ENCODE data around the gene SPO11.
"Not testable (repeated sequence)": the region's sequence is repeated elsewhere in the genome, so short reads cannot be mapped to it uniquely, and the experiment has no call there.

SPO11 gene

GRCh38 chr20:57342829-57343228 lies 13.2 kb downstream of the SPO11 start:
- no peak for DNase-seq

GRCh38 chr20:57346477-57346876 lies 16.9 kb downstream of the SPO11 start:
- DNase-seq, result peak; percentile 62

DNA sequence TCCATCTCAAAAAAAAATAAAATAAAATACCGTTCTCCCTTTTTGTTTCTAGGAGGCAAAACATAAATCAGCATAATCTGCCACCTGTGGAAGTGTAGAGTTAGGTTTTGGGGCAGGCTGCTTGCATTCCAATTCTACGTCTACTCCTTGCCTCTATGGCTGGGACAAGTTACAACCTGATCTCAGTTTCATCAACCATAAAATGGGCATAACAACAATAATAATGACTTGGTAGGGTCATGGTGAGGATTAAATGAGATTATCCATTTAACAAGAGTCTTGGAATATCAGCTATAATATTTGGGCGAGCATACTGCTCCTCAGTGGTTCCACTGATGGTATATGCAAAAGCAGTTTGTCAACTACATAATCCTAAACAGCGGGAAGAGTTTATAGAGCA lies 17.8 kb downstream of the SPO11 start:
- no peak for DNase-seq

DNA sequence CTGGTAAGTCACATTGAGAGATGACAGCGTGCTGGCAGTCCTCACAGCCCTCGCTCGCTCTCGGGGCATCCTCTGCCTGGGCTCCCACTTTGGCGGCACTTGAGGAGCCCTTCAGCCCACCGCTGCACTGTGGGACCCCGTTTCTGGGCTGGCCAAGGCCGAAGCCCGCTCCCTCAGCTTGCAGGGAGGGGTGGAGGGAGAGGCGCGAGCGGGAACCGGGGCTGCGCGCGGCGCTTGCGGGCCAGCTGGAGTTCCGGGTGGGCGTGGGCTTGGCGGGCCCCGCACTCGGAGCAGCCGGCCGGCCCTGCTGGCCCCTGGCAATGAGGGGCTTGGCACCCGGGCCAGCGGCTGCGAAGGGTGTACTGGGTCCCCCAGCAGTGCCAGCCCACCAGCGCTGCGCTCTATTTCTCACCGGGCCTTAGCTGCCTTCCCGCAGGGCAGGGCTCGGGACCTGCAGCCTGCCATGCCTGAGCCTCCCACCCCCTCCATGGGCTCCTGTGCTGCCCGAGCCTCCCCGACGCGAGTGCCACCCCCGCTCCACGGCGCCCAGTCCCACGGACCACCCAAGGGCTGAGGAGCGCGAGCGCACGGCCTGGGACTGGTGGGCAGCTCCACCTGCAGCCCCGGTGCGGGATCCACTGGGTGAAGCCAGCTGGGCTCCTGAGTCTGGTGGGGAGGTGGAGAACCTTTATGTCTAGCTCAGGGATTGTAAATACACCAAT lies 18.8 kb downstream of the SPO11 start:
- not testable (repeated sequence) for DNase-seq

DNA sequence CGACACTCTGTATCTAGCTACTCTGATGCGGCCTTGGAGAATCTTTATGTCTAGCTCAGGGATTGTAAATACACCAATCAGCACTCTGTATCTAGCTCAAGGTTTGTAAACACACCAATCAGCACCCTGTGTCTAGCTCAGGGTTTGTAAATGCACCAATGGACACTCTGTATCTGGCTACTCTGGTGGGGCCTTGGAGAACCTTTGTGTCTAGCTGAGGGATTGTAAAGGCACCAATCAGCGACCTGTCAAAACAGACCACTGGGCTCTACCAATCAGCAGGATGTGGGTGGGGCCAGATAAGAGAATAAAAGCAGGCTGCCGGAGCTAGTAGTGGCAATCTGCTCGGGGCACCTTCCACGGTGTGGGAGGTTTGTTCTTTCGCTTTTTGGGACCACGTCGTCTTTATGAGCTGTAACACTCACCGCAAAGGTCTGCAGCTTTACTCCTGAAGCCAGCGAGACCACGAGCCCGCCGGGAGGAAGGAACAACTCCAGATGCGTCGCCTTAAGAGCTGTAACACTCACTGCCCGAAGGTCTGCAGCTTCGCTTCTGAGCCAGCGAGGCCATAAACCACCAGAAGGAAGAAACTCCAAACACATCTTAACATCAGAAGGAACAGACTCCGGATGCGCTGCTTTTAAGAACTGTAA lies 19.4 kb downstream of the SPO11 start:
- DNase-seq, result peak; percentile 18

DNA sequence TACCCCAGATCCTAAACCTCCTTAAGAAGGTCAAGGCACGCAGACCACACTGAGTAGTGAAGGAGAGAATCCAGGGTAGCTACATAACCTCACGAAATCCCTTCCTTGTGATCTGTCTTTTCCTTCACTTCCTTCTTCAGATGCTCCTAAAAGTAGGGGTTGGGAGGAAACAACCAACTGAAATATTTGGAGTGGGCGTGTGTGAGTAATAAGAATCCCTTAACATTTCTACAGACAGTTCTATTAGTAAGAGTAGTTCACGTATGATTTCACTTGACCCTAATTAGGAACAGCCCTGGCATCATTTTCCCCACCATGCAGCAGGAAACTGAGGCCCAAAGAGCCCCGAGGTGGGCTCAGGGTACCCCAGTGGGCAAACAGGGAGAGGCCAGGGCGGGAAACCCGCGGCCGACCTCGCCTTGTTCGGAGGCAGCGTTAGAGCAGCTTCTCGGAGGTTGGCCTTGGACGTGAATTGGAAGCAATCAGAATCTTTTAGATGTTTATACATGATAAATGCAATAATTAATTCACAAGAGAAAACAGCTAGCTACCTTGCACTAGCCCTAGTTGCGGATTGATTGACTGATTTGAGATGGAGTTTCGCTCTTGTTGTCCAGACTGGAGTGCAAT lies 20.6 kb downstream of the SPO11 start:
- DNase-seq, result no peak

DNA sequence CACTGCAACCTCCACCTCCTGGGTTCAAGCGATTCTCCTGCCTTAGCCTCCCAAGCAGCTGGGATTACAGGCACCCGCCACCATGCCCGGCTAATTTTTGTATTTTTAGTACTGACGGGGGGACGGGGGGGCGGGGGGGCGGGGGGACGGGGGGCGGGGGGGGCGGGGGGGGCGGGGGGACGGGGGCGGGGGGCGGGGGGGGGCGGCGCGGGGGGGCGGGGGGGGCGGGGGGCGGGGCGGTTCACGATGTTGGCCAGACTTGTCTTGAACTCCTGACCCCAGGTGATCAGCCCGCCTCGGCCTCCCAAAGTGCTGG lies 21.1 kb downstream of the SPO11 start:
- not testable (repeated sequence) for DNase-seq

GRCh38 chr20:57351042-57351783 lies 21.6 kb downstream of the SPO11 start, which contains the start of gene RAE1:
TSS of gene RAE1 (plus strand) at chr20:57351255. CDS start at chr20:57354039, 2,784 bp downstream.
- peak; percentile 90 for DNase-seq

GRCh38 chr20:57352305-57352704 lies 22.7 kb downstream of the SPO11 start:
- DNase-seq, result no peak

- DNase-seq, result no peak
Observed at GRCh38 chr20:57353351-57353750, 23.7 kb downstream of the SPO11 start.

DNA sequence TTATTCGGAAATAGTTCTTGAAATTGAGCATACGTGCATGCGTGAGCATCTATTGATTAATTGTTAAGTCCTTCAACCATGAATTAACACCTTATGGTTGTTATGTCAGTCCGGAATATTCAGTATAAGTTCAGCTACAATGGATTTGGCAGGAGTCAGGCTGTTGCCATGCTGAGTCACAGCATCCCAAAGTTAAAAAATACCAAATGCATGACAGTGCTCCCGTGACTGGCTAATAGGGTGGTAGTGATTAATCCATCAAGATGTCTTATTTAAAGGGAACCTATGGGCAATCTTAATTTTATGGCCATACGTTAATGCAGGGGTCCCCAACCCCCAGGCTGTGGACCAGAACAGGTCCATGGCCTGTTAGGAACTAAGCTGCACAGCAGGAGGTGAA lies 31.9 kb downstream of the SPO11 start:
- DNase-seq, result no peak

- DNase-seq, result no peak
Observed at GRCh38 chr20:57364451-57364850, 34.8 kb downstream of the SPO11 start.

- no peak for DNase-seq
Observed at GRCh38 chr20:57369596-57369995, 40.0 kb downstream of the SPO11 start.

DNA sequence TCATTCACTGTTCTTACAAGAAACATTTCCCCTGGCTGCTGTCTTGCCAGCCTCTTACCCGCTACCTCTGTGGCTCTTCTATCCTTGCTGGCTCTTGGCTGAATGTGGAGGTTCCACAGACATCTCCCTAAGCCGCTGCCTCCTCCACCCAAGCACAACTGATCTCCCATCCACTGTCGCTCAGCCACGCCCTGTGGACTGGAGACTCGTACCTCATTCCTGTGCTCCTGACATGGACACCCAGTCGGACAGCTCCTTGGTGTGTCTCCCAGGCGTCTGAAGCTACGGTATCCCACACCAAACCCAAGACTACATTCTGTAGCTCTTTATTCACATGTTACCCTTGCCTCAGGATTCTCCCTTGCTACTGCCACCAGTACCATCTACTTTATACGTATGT lies 40.7 kb downstream of the SPO11 start:
- no peak for DNase-seq

GRCh38 chr20:57371363-57371762 lies 41.8 kb downstream of the SPO11 start:
- no peak for DNase-seq

DNA sequence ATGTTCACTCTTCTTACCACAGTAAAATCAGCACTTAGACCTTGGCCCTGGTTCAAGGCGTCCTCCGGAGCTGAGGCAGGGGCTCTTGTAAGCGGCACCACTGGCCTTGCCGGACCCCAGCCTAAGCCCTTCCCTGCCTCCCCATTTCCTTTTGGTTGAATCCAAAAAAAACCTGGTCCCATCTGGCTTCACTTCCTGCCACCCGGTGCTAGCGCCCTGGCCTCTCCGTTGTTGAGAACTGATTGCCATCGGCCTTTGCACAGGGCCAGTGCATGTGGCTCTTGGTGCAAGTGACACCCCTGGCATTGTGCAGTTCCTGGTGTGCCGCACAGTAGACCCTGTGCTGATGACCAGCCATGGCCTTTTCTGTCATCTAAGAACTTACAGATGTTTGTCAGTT lies 42.6 kb downstream of the SPO11 start:
- DNase-seq, result no peak

DNA sequence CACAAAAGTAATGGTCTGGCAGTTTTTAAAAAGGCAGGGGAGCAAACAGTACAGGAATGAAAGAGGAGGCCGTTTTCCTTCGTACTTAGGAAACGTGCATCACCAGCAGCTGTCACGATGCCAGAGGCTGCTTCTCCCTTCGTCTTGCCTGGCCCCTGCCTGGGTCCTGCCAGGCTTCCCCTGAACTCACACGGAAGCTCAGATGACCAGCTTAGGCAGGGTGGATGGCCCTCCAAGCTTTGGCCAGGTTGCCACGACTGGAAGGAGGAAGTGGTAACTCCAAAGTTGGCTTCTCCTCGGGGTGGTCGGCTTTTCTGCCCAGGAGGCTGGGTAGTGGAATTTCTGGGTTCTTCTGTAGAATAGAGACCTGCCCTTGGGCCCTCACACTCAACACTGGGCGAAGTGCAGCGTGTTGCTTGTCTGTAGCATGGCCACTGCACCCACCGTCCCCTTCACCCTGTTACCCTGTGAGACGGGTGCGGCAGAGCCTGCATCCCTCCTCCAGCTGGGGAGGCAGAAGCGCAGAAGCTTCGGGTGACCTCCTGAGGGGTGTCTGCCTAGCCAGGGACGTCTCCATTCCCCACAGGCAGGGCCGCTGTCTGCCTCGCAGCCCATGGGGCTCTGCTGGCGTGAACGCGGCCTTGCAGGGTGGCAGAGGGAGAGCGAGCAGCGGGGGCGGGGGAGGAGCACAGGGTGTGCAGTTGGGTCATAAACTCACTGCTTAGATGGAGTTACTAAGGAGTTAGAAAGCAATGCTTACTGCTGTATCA lies 43.2 kb downstream of the SPO11 start:
- DNase-seq, result no peak

- no peak for DNase-seq
Observed at GRCh38 chr20:57374343-57374930, 44.8 kb downstream of the SPO11 start.

GRCh38 chr20:57374931-57375651 lies 45.5 kb downstream of the SPO11 start:
- DNase-seq, result no peak

- no peak for DNase-seq
Observed at GRCh38 chr20:57375652-57376230, 46.1 kb downstream of the SPO11 start.

DNA sequence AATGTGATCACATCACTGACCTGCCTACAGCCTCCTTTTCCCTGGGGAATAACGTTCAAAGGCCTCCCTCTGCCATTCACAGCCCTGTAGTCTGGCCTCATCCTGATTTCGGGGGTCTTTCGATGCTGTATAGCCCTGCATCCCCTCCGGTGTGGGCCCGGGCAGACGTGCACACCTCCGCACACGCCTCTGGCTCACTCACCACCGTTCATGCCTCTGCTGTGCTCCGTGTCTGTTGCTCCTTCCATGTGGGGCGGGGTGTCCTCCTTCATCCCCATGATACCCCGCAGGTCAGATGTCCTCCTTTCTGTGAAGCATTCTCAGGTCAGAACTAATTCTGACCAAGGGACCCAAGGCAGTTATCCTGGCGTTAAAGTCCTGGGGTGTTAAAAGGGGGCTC lies 47.7 kb downstream of the SPO11 start:
- no peak for DNase-seq
